ENCODE data around the gene MRPL19. TPM values are rescaled to one million over a fixed set of nuclear protein-coding genes. Genes with fewer than 3 reads are reported as not detected.

MRPL19 gene
- total RNA-seq, 1 experiment from 2014 or later, result 73.0 TPM

DNA sequence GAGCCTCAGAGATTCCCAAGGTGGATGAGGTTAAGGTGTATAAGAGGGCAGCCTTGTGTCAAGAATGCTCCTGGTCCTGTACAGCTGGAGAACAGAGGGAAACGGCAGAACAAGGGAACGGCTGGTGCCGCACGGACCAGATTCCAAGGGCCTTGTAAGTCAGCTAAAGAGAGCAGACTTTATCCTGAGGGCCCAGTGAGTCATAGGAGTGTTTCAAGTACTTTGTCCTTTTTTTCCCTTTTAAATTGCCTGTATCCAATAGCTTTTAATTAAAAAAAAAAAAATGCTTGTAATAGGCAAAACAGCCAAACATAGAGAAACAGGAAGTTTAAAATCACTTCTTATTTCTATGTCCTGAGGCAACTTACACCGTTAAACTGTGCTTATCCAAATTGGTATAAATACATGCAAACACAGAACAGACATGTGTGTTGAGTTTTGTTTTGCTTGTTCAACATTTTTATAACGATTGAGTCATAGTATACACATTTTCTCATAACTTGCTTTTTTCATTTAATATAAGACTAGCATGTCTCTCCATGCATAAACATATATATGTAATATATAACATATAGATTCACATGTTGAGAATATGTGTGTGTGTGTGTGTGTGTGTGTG is 43.8 kb upstream of the MRPL19 start:
- no peaks in the 10 kb centered on the region for H3K23me2 ChIP-seq (ENCODE audit: insufficient read length, low read depth, low read length, poor library complexity, severe bottlenecking)
- no peak overlapping the region for H3K23ac ChIP-seq (ENCODE audit: insufficient read length, low read depth, low read length)
- no peak overlapping the region for H4K91ac ChIP-seq (ENCODE audit: insufficient read length, low read depth, low read length)
- H2AFZ ChIP-seq (ENCODE audit: low read length), result no peak overlapping the region
- no peak overlapping the region for H3K56ac ChIP-seq (ENCODE audit: insufficient read length, low read depth, low read length)
- H2BK12ac ChIP-seq (ENCODE audit: insufficient read length, low read depth, low read length), result no peak overlapping the region
- no peak overlapping the region for H2AK5ac ChIP-seq (ENCODE audit: insufficient read length, low read length)
- no peak overlapping the region for H4K8ac ChIP-seq (replicated peaks; ENCODE audit: insufficient read length, low read depth, low read length)
- no peak overlapping the region for H3K27ac ChIP-seq (ENCODE audit: insufficient read length, low read depth, low read length)
- H3K9ac ChIP-seq (ENCODE audit: extremely low read depth, insufficient read length, low read length), result no peak overlapping the region
- no peaks in the 10 kb centered on the region for H4K20me1 ChIP-seq (ENCODE audit: control insufficient read depth, insufficient read depth, insufficient read length)
- no peaks in the 10 kb centered on the region for H3K79me2 ChIP-seq (ENCODE audit: insufficient read depth, low read length)
- no peaks in the 10 kb centered on the region for H3K79me1 ChIP-seq (ENCODE audit: insufficient read depth, low read depth, low read length, poor library complexity, severe bottlenecking)
- H2BK15ac ChIP-seq (ENCODE audit: low read depth, low read length), result no peak overlapping the region
- no peaks in the 10 kb centered on the region for H3K27me3 ChIP-seq (ENCODE audit: insufficient read depth, low read length)
- H3K4me1 Mint-ChIP-seq, result peaks cover 15 to 17% of the 10 kb centered on the region in 2 experiments
- H3K14ac ChIP-seq (ENCODE audit: insufficient read depth, low read length), result no peak overlapping the region
- no peak overlapping the region for H2BK20ac ChIP-seq (ENCODE audit: low read depth, low read length, poor library complexity, severe bottlenecking)
- no peaks in the 10 kb centered on the region for H3K9me3 Mint-ChIP-seq
- H3K4ac ChIP-seq (ENCODE audit: low read depth, low read length), result no peak overlapping the region
- H3K4me1 ChIP-seq (ENCODE audit: insufficient read depth, low read length), result no peaks in the 10 kb centered on the region
- WGBS (ENCODE audit: extremely low coverage, insufficient read length, low lambda C conversion rate), result no CpG with 5 or more reads among the region's 6 CpGs
- no peak overlapping the region for H3T11ph ChIP-seq (ENCODE audit: low read length)
- H3K27ac Mint-ChIP-seq, result no peak overlapping the region
- H3K18ac ChIP-seq (ENCODE audit: insufficient read length, low read depth, low read length), result no peak overlapping the region
- H3K36me3 Mint-ChIP-seq (ENCODE audit: insufficient read depth in 1 of 3, low read depth in 3 of 3), result no peaks in the 10 kb centered on the region; a peak in 2 of 7 replicates
- H4K5ac ChIP-seq (ENCODE audit: insufficient read length, low read depth, low read length), result no peak overlapping the region
- H3K27me3 Mint-ChIP-seq (ENCODE audit: low read depth), result peaks cover 14% of the 10 kb centered on the region
- H3K4me2 ChIP-seq (ENCODE audit: insufficient read depth, insufficient read length, low read length), result no peak overlapping the region
- no peak overlapping the region for H3K4me3 Mint-ChIP-seq
- DNase-seq, result no peak
- TF ChIP-seq, protein P1, sequence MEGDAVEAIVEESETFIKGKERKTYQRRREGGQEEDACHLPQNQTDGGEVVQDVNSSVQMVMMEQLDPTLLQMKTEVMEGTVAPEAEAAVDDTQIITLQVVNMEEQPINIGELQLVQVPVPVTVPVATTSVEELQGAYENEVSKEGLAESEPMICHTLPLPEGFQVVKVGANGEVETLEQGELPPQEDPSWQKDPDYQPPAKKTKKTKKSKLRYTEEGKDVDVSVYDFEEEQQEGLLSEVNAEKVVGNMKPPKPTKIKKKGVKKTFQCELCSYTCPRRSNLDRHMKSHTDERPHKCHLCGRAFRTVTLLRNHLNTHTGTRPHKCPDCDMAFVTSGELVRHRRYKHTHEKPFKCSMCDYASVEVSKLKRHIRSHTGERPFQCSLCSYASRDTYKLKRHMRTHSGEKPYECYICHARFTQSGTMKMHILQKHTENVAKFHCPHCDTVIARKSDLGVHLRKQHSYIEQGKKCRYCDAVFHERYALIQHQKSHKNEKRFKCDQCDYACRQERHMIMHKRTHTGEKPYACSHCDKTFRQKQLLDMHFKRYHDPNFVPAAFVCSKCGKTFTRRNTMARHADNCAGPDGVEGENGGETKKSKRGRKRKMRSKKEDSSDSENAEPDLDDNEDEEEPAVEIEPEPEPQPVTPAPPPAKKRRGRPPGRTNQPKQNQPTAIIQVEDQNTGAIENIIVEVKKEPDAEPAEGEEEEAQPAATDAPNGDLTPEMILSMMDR (conservative IDR thresholded peaks at IDR 0.05), result no peak
- no peaks in the 10 kb centered on the region for H3K9me3 ChIP-seq (ENCODE audit: control insufficient read depth, low read depth, low read length)
- H2BK120ac ChIP-seq (ENCODE audit: low read depth, low read length, poor library complexity, severe bottlenecking), result no peak overlapping the region
- H2BK5ac ChIP-seq (ENCODE audit: insufficient read length, low read length), result no peak overlapping the region
